ENCODE data around the gene PRPF38A.
"Not testable (repeated sequence)": the region's sequence is repeated elsewhere in the genome, so short reads cannot be mapped to it uniquely, and the experiment has no call there.

The PRPF38A gene

GRCh38 chr1:52404116-52404974 lies at the start of gene PRPF38A, which contains the start of gene ORC1:
Gene PRPF38A (plus strand): TSS chr1:52404602. CDS start chr1:52404750, 148 bp downstream.
Gene ORC1 (minus strand): TSS chr1:52404423. CDS start chr1:52402223, 2,200 bp downstream.
- no peak for DNase-seq

DNA sequence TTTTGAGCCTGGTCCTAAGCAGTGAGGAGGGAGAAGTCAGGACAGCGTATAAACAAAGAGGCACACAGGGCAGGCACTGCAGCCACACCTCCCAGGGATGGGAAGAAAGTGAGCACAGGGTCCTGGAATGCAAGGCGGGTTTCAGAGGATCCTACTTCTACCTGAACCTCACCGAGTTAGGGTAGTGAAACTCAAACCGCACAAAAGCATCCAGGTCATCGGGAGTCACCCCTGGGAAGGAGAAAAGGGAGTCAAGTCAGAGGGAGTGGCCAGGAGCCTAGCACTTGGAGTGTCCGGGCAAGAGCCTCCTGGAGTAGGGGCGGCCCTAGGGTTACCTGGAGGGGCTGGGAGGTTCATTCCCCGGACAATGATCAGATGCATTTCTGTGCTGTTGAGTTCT lies 49.0 kb upstream of the PRPF38A start:
- DNase-seq: no peak

DNA sequence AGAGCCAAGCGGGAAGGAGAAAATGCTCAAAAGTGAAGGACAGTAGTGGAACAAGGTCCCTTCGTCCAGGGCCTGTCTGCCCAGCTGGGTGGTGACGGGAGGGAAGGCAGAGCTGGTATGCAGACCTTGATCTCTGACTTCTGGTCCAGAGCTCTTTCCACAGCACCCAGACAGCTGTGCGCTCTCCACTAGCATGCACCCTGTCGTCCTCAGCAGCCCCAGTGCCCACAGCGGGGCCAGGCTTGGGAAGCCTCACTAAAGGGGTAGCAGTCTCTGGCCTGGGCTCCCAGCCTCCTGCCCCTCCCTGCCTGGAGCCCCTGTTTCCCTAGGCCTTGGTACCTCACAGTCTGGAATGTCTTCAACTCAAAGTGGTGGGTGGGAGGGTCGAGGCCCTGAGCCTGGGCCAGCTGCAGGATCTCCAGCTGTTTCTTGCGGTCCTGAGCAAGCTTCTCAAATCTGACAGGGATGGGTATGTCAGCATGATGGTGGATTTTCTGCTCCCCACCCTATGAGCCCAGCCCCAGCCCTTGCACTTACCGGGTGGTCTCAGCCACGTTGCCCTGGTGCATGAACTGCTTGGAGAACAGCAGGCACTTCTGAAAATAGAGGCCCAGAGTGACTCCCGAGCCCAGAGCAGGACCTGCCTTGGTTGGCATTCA lies 48.4 kb upstream of the PRPF38A start:
- no peak for DNase-seq

- DNase-seq: no peak
Measured at GRCh38 chr1:52356818-52357355, 47.5 kb upstream of the PRPF38A start.

GRCh38 chr1:52357397-52357796 lies 47.0 kb upstream of the PRPF38A start:
- DNase-seq: no peak

GRCh38 chr1:52358851-52359497 lies 45.4 kb upstream of the PRPF38A start:
- no peak for DNase-seq

DNA sequence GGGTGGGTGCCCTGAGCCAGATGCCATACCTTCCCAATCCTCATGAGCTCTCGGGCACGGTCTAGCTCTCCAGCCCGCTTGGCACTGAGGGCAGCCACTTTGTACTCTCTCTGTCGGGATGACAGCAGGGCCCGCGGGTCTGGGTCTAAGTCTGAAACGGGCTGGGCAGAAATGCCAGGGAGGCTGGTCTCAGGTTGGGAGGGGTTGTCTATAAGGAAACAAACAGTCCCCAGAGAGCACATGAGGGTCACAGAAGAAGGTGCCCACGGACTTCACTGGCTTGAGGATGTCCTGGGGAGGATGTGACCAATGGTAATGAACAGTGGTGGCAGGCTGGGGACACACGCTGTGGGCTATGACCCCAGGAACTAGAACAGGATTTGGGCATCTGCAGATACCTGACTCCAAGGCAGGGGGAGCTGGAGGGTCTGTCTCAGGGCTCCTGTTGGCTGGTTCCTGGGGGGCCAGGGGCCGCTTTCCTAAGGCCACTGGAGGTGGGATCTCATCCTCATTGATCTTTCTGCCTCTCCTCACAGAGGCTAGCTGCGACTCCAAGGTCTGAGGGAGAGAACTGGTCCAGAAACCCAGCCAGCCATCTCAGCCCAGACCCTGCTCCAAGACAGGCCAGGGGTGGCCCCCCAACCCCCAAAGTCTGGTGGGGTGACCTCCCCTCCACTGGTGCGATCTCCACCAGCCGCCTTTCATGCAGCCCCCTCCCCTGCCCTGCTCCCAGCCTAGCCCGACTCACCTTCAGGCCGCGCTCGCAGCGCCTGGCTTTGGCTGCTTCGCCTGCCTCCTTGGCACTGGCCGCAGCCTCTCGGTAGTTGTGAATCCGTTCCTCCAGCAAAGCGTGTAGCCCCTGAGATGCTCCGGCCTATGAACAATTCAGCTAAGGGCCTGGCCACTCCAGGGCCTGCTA lies 44.5 kb upstream of the PRPF38A start:
- DNase-seq: no peak

DNA sequence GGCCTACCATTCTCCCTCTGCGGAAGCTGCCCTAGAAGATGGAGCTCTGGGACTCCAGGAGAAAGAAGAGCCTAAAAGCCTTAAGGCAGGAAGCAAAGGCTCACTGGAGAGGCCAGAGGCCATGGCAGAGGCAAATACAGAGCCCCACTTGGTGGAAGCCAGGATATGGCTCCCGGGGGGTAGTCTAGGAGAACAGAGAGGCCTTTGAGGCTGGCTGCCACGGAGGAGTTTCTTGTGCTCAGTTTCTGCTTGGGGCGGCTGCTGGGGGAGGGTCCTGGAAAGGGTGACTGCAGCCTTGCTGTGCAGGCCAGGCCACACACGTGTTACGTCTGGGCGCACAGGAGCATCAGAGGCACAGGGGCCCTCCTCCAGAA lies 43.8 kb upstream of the PRPF38A start:
- no peak for DNase-seq

DNA sequence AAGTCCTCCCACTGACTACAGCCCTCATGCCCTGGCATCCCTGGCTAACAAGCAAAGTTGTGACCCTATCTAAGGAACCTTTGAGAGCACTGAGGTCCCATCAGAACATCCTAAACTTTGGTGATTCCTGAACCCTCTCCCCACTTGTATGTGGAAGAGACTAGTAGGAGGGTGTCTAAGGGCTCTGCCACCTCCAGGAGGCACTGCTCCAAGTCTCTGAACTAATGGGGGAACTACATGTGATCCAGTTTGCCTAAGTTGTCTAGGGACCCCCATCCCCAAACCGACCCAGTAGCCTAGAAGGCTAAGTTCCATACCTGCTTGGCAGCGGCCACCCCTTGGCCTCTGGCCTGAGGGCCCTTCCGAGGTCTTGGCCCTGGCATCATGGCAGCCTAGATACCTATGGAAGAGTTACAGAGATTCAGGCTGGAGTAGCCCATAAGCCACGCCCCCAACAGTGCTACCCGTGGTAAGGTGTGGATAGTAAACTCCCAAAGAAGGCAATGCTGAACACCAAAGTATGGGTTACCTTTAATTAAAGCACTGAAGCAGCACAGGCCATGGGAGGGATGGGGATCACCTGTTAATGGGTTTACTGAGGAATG lies 40.1 kb upstream of the PRPF38A start:
- DNase-seq: no peak

DNA sequence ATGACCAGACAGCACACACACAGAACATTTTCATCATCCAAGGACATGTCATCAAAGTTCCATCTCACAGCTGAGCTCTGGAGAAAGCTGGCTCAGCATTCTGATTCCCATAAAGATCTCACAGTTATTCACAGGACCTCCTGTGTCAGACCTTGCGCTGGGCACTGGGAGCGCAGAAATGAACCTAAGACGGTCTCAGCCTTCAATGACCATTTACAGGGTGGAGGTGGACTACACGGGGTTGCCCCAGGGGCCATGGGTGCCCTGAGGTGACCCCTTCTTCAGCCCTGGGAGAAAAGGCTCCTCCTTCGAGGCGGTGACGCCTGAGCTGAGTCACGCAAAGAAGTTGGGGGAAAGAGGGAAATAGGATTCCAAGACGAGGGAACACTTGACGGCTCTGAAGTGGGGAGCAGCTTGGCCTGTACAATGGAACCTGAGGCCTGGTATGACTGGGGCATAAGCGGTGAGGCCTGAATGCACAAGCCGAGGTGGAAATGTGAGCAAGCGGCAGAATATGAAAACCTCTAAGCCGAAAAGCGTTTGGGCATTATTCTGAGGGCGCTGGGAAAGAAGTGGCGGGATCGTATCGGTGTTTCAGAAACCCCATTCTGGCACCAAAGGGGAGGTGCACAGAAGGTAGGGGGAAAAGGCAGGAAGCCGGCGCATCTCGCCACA lies 39.2 kb upstream of the PRPF38A start:
- DNase-seq: no peak

DNA sequence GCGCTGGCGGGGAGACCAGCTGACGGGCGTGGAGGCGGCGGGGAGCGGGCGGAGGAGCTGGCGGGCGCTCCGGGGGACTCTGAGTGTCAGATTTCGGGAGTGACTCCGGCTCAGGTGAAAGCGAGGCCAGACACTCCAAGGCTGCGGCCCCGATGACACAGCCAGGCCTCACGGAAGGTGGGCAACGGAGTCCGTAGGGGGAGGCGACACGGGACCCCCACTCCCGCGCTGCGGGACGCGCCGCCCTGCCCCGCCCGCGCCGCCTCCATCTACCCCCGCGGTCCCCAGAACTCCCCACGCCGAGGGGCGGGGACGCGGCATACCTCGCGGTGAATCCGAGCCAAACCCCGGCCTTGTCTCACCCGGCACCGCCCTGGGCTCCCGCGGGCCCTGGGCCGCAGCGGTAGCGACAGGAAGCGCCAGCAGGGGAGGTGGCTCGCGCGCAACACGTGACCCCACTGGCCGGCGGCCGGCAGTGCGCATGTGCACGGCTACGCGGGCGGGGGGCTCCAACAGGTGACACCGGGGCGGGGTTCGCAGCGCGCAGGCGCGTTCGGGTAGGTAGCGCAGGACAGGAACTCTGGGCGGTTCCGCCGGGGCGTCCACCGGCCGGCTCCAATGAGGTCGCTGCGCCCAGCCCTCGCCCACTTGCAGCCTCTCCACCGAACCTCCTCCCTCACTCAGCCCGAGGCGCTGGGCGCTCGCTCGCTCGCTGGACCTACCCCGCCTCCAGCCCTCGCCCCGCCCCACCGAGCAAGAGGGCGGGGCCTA lies 38.5 kb upstream of the PRPF38A start, which contains the start of gene CC2D1B:
TSS of gene CC2D1B (minus strand) at position 460 of the 771 bp plus-strand sequence. CDS start 1,585 bp downstream, outside the sequence.
- DNase-seq: peak; percentile 87

GRCh38 chr1:52366517-52366827 lies 37.9 kb upstream of the PRPF38A start:
- no peak for DNase-seq

GRCh38 chr1:52367272-52367671 lies 37.1 kb upstream of the PRPF38A start:
- DNase-seq: no peak

- no peak for DNase-seq
Measured at GRCh38 chr1:52368383-52369172, 35.8 kb upstream of the PRPF38A start.

DNA sequence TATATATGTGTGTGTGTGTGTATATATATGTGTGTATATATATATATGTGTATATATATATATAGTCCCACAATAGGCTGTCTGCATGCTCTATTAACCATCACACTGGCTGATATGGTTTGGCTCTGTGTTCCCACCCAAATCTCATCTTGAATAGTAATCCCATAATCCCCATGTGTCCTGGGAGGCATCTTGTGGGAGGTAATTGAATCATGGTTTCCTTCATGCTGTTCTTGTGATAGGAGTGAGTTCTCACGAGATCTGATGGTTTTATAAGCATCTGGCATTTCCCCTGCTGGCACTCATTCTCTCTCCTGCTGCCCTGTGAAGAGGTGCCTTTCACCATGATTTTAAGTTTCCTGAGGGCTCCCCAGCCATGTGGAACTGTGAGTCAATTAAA lies 34.6 kb upstream of the PRPF38A start:
- DNase-seq: not testable (repeated sequence)

- no peak for DNase-seq
Measured at GRCh38 chr1:52385376-52385775, 19.0 kb upstream of the PRPF38A start.

- DNase-seq: no peak
Measured at GRCh38 chr1:52386458-52386857, 17.9 kb upstream of the PRPF38A start.

DNA sequence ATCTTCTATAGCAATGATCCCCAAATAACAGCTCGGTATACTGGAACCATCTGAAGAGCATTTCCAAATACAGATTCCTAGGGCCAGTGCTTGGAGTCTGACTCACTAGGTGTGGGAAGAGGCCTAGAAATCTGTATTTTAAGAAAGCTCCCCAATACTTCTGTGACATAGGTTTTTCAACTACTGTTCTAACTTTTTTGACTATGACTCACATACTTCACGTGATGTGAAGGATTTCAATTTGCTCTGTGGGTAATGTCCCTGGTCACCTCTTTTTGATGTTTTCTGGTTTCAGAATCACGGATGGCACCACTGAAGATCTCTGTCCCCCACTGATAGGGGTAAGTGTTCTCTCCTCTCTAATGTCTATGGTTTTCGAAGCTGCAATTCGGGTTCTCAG lies 11.2 kb upstream of the PRPF38A start:
- DNase-seq: no peak

DNA sequence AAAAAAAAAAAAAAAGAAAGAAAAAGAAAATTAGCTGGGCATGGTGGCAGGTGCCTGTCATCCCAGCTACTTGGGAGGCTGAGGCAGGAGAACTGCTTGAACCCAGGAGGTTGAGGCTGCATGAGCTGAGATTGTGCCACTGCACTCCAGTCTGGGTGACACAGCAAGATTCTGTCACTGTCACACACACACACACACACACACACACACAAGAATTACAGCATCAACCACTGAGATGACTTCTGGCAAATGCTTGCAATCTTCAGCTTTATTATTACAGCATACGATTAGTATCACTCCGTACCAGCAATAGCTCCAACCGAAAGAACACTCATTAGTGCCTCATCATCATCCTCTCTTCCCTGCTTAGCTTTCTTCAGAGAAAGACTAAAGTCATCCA lies 4.8 kb upstream of the PRPF38A start:
- no peak for DNase-seq

DNA sequence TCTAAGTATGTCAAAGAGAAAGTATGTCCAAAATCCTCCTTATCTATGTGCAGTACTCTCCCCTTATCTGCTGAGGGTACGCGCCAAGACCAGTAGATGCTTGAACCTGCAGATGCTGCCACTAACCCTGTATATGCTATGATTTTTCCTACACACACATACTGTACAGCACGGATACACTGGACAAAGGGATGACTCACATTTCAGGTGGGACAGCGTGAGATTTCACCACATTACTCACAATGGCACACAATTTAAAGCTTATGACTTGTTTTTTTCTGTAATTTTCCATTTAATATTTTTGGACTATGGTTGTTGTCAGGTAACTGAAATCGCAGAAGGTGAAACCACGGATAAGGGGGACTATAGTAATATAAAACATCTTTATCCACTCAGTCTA lies 4.3 kb upstream of the PRPF38A start:
- no peak for DNase-seq
